K562 (cell line): ENCODE measurements around the gene ZNF8. TPM values are rescaled to one million over a fixed set of nuclear protein-coding genes. Genes with fewer than 3 reads are reported as not detected.

ENCODE experiments used
- ATAC-seq: fragments of 200-7000 bp; cut with Tn5 transposase; 3 replicates; pipeline ENCODE4 v1.9.1; 2020; ENCODE audit warnings: moderate library complexity
- BruUV-seq: library from RNA; stranded (reverse); fragments of 400-500 nt; replicated peaks from 2 replicates; lab custom pipeline; 2021; lab: Mats Ljungman, UMichigan
- CTCF ChIA-PET: fragments of 300-600 bp; formaldehyde crosslinking; extraction: SDS; loops from one replicate; lab custom pipeline; 2021; ENCODE audit warnings: low intra/inter-chr PET ratio; lab: Yijun Ruan, JAX
- POLR2A ChIA-PET: fragments of 300-600, 350-650 bp; sonication (Branson Sonifier 250); formaldehyde crosslinking; extraction: SDS; loops from one replicate; lab custom pipeline; 2021; ENCODE audit warnings: antibody characterized with exemption, inconsistent platforms; lab: Yijun Ruan, JAX
- DNase-seq, 4 experiments: peaks; one replicate each; pipeline versions ENCODE4 v3.0.0 to v3.0.0-alpha.2; 2011 to 2018; ENCODE audit warnings: low spot score in 3 of 4, mixed read lengths in 3 of 4; ENCODE audit errors: extremely low read depth in 1 of 4
- FAIRE-seq: peaks from 2 replicates; lab custom pipeline; 2011; peaks lifted over from hg19 to GRCh38; lab: Jason Lieb, UNC
- H2AFZ ChIP-seq: 2 replicates; pipeline ENCODE4 v1.6.0; 2011; ENCODE audit warnings: low read depth, low read length, control low read depth, inconsistent platforms
- H3K27ac ChIP-seq: fragments of 200-600 bp; 3 replicates; pipeline ENCODE4 v1.8.0; 2011; ENCODE audit warnings: low read depth, mild to moderate bottlenecking, control low read depth, inconsistent platforms, low read length, moderate library complexity, mixed read lengths; ENCODE audit errors: extremely low read depth
- H3K27me3 ChIP-seq, 2 experiments: fragments of 300-600 bp in 1 of 2; 2 replicates in 1 of 2; 3 replicates in 1 of 2; pipeline versions ENCODE4 v1.6.0 to v1.8.0; 2011; ENCODE audit warnings: inconsistent platforms in 2 of 2, low read length in 2 of 2, mild to moderate bottlenecking in 1 of 2, mixed read lengths in 1 of 2, moderate library complexity in 1 of 2; ENCODE audit not compliant: control insufficient read depth in 2 of 2, insufficient read depth in 2 of 2
- H3K36me3 ChIP-seq: fragments of 300-600 bp; 3 replicates; pipeline ENCODE4 v1.8.0; 2011; ENCODE audit warnings: mild to moderate bottlenecking, low read length, inconsistent platforms; ENCODE audit not compliant: control insufficient read depth, insufficient read depth
- H3K4me1 ChIP-seq, 2 experiments: fragments of 200-600 bp in 1 of 2; replicated peaks in 1 of 2; 2 replicates in 1 of 2; 3 replicates in 1 of 2; pipeline versions ENCODE4 v1.5.1 to v1.8.0; 2011; ENCODE audit warnings: inconsistent platforms in 2 of 2, low read length in 2 of 2, mild to moderate bottlenecking in 1 of 2, mixed read lengths in 1 of 2, moderate library complexity in 1 of 2; ENCODE audit not compliant: control insufficient read depth in 2 of 2, insufficient read depth in 2 of 2
- H3K4me2 ChIP-seq: 2 replicates; pipeline ENCODE4 v1.6.1; 2011; ENCODE audit warnings: low read length, control low read depth, inconsistent platforms, mixed read lengths; ENCODE audit not compliant: insufficient read depth
- H3K4me3 ChIP-seq: fragments of 200-600 bp; sonication (generic), shearing (Covaris generic); 2 replicates; pipeline ENCODE4 v1.5.1; 2016; ENCODE audit warnings: control low read depth, inconsistent platforms
- H3K79me2 ChIP-seq: fragments of 200-600 bp; 3 replicates; pipeline ENCODE4 v1.8.0; 2011; ENCODE audit warnings: low read length, inconsistent platforms; ENCODE audit not compliant: control insufficient read depth, insufficient read depth
- H3K9ac ChIP-seq, 2 experiments: 2 replicates each; pipeline versions ENCODE4 v1.6.0 to v1.6.1; 2011; ENCODE audit warnings: low read depth in 2 of 2, low read length in 2 of 2, control low read depth in 1 of 2, inconsistent platforms in 1 of 2, mild to moderate bottlenecking in 1 of 2, mixed read lengths in 1 of 2; ENCODE audit not compliant: insufficient read depth in 1 of 2
- H3K9me1 ChIP-seq: one replicate; pipeline ENCODE4 v1.6.0; 2011; ENCODE audit warnings: inconsistent platforms, mild to moderate bottlenecking, low read length, moderate library complexity; ENCODE audit not compliant: control insufficient read depth, insufficient read depth
- H3K9me3 ChIP-seq: replicated peaks from 2 replicates; pipeline ENCODE4 v1.5.1; 2011; ENCODE audit warnings: low read depth, low read length, inconsistent platforms; ENCODE audit not compliant: control insufficient read depth, insufficient read depth
- H4K20me1 ChIP-seq: replicated peaks from 2 replicates; pipeline ENCODE4 v1.6.1; 2011; ENCODE audit warnings: low read length, inconsistent platforms, mixed read lengths; ENCODE audit not compliant: control insufficient read depth, insufficient read depth
- CBX3 ChIP-seq, 2 experiments: IDR thresholded peaks; 1 replicate in 1 of 2; 2 replicates in 1 of 2; pipeline ENCODE4 v1.6.1; 2012; ENCODE audit warnings: inconsistent platforms in 2 of 2, low read length in 2 of 2, borderline replicate concordance in 1 of 2, control low read depth in 1 of 2
- CHD4 ChIP-seq: fragments of 200-600 bp; sonication (generic); IDR thresholded peaks from 3 replicates; pipeline ENCODE4 v1.6.1; 2012; ENCODE audit warnings: low read depth, mild to moderate bottlenecking, mixed read lengths, low read length, inconsistent platforms; ENCODE audit not compliant: insufficient read depth, insufficient replicate concordance, poor library complexity, severe bottlenecking
- CXXC5 ChIP-seq: fragments of 250-450 bp; sonication (Bioruptor Pico); IDR thresholded peaks from 2 replicates; pipeline ENCODE4 v1.8.0; 2022; ENCODE audit warnings: inconsistent platforms, mild to moderate bottlenecking, moderate library complexity
- E2F6 ChIP-seq, 2 experiments: IDR thresholded peaks; 2 replicates each; pipeline ENCODE4 v1.6.1; 2011; ENCODE audit warnings: borderline replicate concordance in 1 of 2, control low read depth in 1 of 2, low read depth in 1 of 2, low read length in 1 of 2, mild to moderate bottlenecking in 1 of 2, mixed read lengths in 1 of 2, moderate library complexity in 1 of 2; ENCODE audit not compliant: insufficient read depth in 1 of 2, insufficient read length in 1 of 2, poor library complexity in 1 of 2, severe bottlenecking in 1 of 2; ENCODE audit errors: extremely low read depth in 1 of 2
- GTF2A2 ChIP-seq: IDR thresholded peaks from 2 replicates; pipeline ENCODE4 v1.6.1; 2016; ENCODE audit warnings: mild to moderate bottlenecking, missing genetic modification characterization, missing compliant biosample characterization
- HDAC1 ChIP-seq, 2 experiments: fragments of 450-650 bp; IDR thresholded peaks; 2 replicates each; pipeline ENCODE4 v1.6.1; 2016 to 2017; ENCODE audit warnings: inconsistent platforms in 1 of 2, mild to moderate bottlenecking in 1 of 2, moderate library complexity in 1 of 2
- LARP7 ChIP-seq: fragments of 450-650 bp; IDR thresholded peaks from 2 replicates; pipeline ENCODE4 v1.6.1; 2016
- NCOA2 ChIP-seq, 2 experiments: fragments of 450-650 bp; IDR thresholded peaks; 2 replicates each; pipeline ENCODE4 v1.6.1; 2018; ENCODE audit warnings: mild to moderate bottlenecking in 2 of 2, moderate library complexity in 1 of 2; ENCODE audit not compliant: partially characterized antibody in 2 of 2
- NFRKB ChIP-seq: fragments of 450-650 bp; IDR thresholded peaks from 2 replicates; pipeline ENCODE4 v1.6.1; 2016; ENCODE audit warnings: low read depth
- PCBP1 ChIP-seq: fragments of 200-400 bp; formaldehyde crosslinking; IDR thresholded peaks from 2 replicates; pipeline ENCODE4 v1.6.1; 2018; ENCODE audit warnings: mild to moderate bottlenecking, low read depth, low read length; ENCODE audit not compliant: poor library complexity, severe bottlenecking
- PRMT5 ChIP-seq: sonication (generic); formaldehyde crosslinking; IDR thresholded peaks from 2 replicates; pipeline ENCODE4 v1.5.0; 2020; ENCODE audit warnings: missing genetic modification reagents
- SIN3B ChIP-seq: fragments of 450-650 bp; IDR thresholded peaks from 2 replicates; pipeline ENCODE4 v1.6.1; 2017; ENCODE audit warnings: low read depth, mild to moderate bottlenecking, moderate library complexity
- SMAD4 ChIP-seq: fragments of 250-450 bp; sonication (Bioruptor Pico); conservative IDR thresholded peaks from 2 replicates; pipeline ENCODE4 v1.8.0; 2021; ENCODE audit warnings: inconsistent platforms, mild to moderate bottlenecking, moderate library complexity
- XRCC3 ChIP-seq: fragments of 450-650 bp; IDR thresholded peaks from 2 replicates; pipeline ENCODE4 v1.6.1; 2017; ENCODE audit warnings: mild to moderate bottlenecking, moderate library complexity
- ZNF212 ChIP-seq: fragments of 450-650 bp; formaldehyde crosslinking; IDR thresholded peaks from 2 replicates; pipeline ENCODE4 v1.4.0; 2020; ENCODE audit warnings: mild to moderate bottlenecking
- WGBS: fragments of 100-300 bp; shearing (Covaris generic); methylation state at CpG from one replicate; pipeline ENCODE4 v1.1.6; 2016; ENCODE audit warnings: low coverage, mixed read lengths; ENCODE audit not compliant: insufficient coverage; ENCODE audit errors: missing lambda C conversion rate; 5-methylcytosine and 5-hydroxymethylcytosine counted together
- in situ Hi-C: fragments of 300-500 bp; cut with MboI; formaldehyde crosslinking; loops from 4 replicates; pipeline ENCODE4 v1.15.0; 2018; ENCODE audit warnings: inconsistent platforms, mixed read lengths
- intact Hi-C: fragments of 100-400 bp; cut with micrococcal nuclease; formaldehyde crosslinking; loops from 2 replicates; pipeline ENCODE4 v1.14.2; 2022
- polyA plus RNA-seq, 8 experiments: library from polyadenylated mRNA; depleted of rRNA in 4 of 8; stranded (reverse) in 5 of 8; unstranded in 3 of 8; fragments of >200 nt; fragmentation: Nextera tagmentation in 2 of 8; fragmentation: Illumina TruSeq in 1 of 8; extraction: Ambion mirVana in 2 of 8; extraction: Trizol in 1 of 8; gene quantifications; 2 replicates each; pipeline versions ENCODE4 v1.2.1 to v1.2.3, GENCODE V29; 2011 to 2014; ENCODE audit warnings: inconsistent platforms in 1 of 8, missing spikeins in 1 of 8
- total RNA-seq, 7 experiments: library from RNA; depleted of rRNA in 6 of 7; stranded (reverse); fragments of >200 nt in 6 of 7; fragmentation: Illumina TruSeq in 2 of 7; extraction: Trizol in 2 of 7; gene quantifications; 2 replicates each; pipeline versions ENCODE4 v1.2.1 to v1.2.3, GENCODE V29; 2011 to 2021; ENCODE audit warnings: low replicate concordance in 1 of 7
- TF ChIP-seq, protein P1 (sequence below): fragments of 250-450 bp; sonication (Bioruptor Pico); IDR thresholded peaks from 2 replicates; pipeline ENCODE4 v1.5.0; 2021
- TF ChIP-seq, protein P2 (sequence below), 2 experiments: fragments of 250-450 bp in 1 of 2; fragments of 450-650 bp in 1 of 2; sonication (Bioruptor Pico) in 1 of 2; IDR thresholded peaks; 2 replicates each; pipeline versions ENCODE4 v1.6.1 to v1.8.0; 2016 to 2021; ENCODE audit warnings: mild to moderate bottlenecking in 2 of 2, moderate library complexity in 2 of 2, missing compliant biosample characterization in 1 of 2, missing genetic modification characterization in 1 of 2

Gene ZNF8
- total and polyA plus RNA-seq, 9 of the 15 experiments (the other 6 are each of a cell fraction or from before 2014, with no cell fraction given), result 0.71 to 7.7 (median 4.7) TPM

- Histone ChIP-seq H3K79me2 (no peaks in the 10 kb centered on the region), H3K36me3 (peaks cover 61% of the 10 kb centered on the region), H3K9me3 (peaks cover 86% of the 10 kb centered on the region), H3K4me2 (no peak overlapping the region), H3K4me3 (no peak overlapping the region), H2AFZ (no peak overlapping the region), H4K20me1 (no peaks in the 10 kb centered on the region), H3K4me1 (no peaks in the 10 kb centered on the region), H3K27me3 (no peaks in the 10 kb centered on the region), H3K9ac (no peak overlapping the region), H3K27ac (no peak overlapping the region), H3K9me1 (no peaks in the 10 kb centered on the region)
- in situ Hi-C loops (no loop called here), intact Hi-C loops (no loop called here)
- POLR2A ChIA-PET, result interaction anchor here (0.6 to 1.3 kb wide), 2 partner anchors 12 to 24 kb away, joined by 3 to 4 read pairs; no protein-coding TSS in a partner anchor
- DNase-seq (no peak), FAIRE-seq (no peak), ATAC-seq (no peak)
- CTCF ChIA-PET, result interaction anchor here (0.6 kb wide), 1 partner anchor 38 kb away, joined by 3 read pairs; no protein-coding TSS in a partner anchor
- WGBS, result 90% methylated on average over 19 of the region's 19 CpGs
- BruUV-seq, result TSS peak; percentile 28
- TF ChIP-seq, protein P1, sequence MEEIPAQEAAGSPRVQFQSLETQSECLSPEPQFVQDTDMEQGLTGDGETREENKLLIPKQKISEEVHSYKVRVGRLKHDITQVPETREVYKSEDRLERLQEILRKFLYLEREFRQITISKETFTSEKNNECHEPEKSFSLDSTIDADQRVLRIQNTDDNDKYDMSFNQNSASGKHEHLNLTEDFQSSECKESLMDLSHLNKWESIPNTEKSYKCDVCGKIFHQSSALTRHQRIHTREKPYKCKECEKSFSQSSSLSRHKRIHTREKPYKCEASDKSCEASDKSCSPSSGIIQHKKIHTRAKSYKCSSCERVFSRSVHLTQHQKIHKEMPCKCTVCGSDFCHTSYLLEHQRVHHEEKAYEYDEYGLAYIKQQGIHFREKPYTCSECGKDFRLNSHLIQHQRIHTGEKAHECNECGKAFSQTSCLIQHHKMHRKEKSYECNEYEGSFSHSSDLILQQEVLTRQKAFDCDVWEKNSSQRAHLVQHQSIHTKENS (CRISPR knock-in tag), result no peak
- TF ChIP-seq XRCC3 (peak; percentile 47; the same call in 1 of the 2 replicates), E2F6 (IDR thresholded peaks at IDR 0.05; ENCODE audit: borderline replicate concordance in 1 of 2, extremely low read depth in 1 of 2, insufficient read depth in 1 of 2, insufficient read length in 1 of 2, low read depth in 1 of 2, low read length in 1 of 2, poor library complexity in 1 of 2, severe bottlenecking in 1 of 2) (peak in 1 of 2 experiments; percentile 18), NCOA2 (IDR thresholded peaks at IDR 0.05; ENCODE audit: partially characterized antibody in 2 of 2) (no peak), GTF2A2 (tag) (no peak), NFRKB (0 out of 2 replicates have a peak, but pooled peaks have one; percentile 32), CHD4 (no peak), PCBP1 (no peak), CBX3 (IDR thresholded peaks at IDR 0.05; ENCODE audit: borderline replicate concordance in 1 of 2, low read length in 2 of 2) (peak in 1 of 2 experiments; percentile 94; a peak in 2 of 3 replicates), HDAC1 (IDR thresholded peaks at IDR 0.05) (no peak), SMAD4 (no peak), CXXC5 (CRISPR knock-in tag) (no peak), ZNF212 (CRISPR knock-in tag) (no peak), PRMT5 (CRISPR knock-in tag) (no peak), LARP7 (no peak), SIN3B (no peak)
- TF ChIP-seq, protein P2, sequence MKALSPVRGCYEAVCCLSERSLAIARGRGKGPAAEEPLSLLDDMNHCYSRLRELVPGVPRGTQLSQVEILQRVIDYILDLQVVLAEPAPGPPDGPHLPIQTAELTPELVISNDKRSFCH (CRISPR knock-in tag; IDR thresholded peaks at IDR 0.05), result no peak
- TF ChIP-seq, protein P2 (tag; IDR thresholded peaks at IDR 0.05), result 0 out of 2 replicates have a peak, but pooled peaks have one; percentile 32
Measured at GRCh38 chr19:58261968-58262921, 16.5 kb upstream of the ZNF8 start.
